Stimulated activated naive CD8-positive, alpha-beta T cell treated with anti-CD3 and anti-CD28 coated beads, Interleukin-15, Interleukin-2, amounts not matched to agents 100 U/mL and 50 U/mL, for 24 hours (primary cell): ENCODE results near the gene TBC1D22B.

Source experiments
- ATAC-seq: fragments of 150-1000 bp; cut with Tn5 transposase; one replicate; pipeline ENCODE4 v1.10.0; 2021
- DNase-seq: peaks from one replicate; pipeline ENCODE4 v3.0.0; 2021

The TBC1D22B gene

GRCh38 chr6:37257634-37258404 is at the start of gene TBC1D22B, which contains the start of gene TMEM217:
Gene TBC1D22B (plus strand): TSS chr6:37257772. CDS start chr6:37257918, 146 bp downstream.
Gene TMEM217 (minus strand): TSS chr6:37258144. CDS start chr6:37219030, 39,114 bp downstream.
- DNase-seq, result peak; percentile 96
- ATAC-seq, result peak; percentile 100

DNA sequence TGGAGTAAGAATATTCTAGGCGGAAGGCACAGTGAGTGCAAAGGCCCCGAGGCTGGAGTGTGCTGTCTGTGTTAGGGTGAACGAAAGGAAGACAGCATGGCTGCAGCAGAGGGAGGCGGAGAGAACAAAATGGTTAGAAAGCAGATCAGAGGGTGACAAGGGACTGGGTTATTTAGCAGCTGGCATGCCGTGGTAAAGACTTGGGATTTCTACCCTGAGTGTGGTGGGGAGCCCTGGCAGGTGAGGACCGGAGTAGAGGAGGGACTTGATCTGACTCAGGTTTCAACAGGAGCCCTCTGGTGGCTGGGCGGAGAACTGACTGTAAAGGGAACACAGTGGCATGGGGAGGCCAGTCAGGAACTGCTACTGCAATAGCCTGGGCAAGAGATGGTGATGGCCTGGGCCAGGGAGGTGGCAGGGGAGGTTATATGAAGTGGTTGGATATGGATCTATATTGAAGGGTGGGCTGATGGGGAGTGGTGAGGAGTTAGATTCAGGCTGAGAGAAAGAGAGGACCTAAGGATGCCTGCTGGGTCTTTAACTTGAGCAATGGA is 49.6 kb upstream of the TBC1D22B start:
- ATAC-seq, result peak; percentile 71
- DNase-seq, result peak; percentile 93

DNA sequence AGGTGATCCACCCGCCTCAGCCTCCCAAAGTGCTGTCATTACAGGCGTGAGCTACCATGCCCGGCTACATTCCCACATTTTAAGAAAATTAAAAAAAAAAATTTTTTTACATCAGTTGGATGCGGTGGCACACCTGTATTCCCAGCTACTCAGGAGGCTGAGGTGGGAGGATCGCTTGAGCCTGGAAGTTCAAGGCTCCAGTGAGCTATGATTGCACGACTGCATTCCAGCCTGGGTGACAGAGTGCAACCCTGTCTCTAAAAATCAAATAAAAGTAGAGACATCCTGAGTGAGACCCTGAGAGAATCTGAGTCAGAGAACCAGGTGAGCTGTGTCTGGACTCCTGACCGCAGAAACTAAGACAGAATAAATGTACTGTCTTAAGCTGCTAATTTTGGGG is 48.8 kb upstream of the TBC1D22B start:
- no peak for ATAC-seq

DNA sequence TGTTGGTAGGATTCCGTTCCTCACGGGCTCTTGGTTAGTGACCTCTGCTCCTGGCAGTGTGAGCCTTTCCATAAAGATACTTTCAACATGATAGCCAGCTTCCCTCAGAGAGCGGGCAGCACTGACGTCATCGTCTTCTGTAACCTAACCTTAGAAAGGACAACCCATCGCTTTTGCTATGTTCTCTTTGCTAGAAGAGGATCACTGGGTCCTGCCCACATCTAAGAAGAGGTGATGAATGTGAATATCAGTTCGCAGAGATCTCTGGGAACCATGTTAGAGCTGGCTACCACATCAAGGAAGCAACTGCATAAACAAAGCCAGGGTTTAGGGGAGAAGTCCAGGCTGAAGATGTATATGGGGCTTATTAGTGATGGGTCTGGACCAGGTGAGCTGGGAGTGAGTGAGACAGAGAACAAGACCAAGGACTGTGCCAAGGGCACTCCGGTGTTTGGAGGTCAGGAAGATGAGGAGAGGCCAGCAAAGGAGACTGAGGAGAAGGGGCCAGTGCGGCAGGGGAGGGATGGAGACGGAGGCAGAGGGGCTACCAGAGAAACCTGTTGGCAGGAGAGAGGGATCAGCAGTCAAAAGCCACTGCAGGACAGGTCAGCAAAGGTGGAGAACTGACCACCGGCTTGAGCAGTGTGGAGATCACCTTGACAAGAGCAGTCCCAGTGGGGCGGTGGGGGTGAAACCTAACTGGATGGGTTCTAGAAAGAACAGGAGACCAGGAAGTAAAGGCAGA is 47.9 kb upstream of the TBC1D22B start:
- DNase-seq (peak; percentile 49), ATAC-seq (peak; percentile 46)

More for the DNA sequence above, 48.8 kb upstream of the TBC1D22B start:
- no peak for DNase-seq

GRCh38 chr6:37210313-37210968 is 47.1 kb upstream of the TBC1D22B start:
- peak; percentile 42 for ATAC-seq
- DNase-seq, result peak; percentile 85

- DNase-seq (no peak), ATAC-seq (no peak)
Observed at GRCh38 chr6:37212268-37212667, 45.3 kb upstream of the TBC1D22B start.

DNA sequence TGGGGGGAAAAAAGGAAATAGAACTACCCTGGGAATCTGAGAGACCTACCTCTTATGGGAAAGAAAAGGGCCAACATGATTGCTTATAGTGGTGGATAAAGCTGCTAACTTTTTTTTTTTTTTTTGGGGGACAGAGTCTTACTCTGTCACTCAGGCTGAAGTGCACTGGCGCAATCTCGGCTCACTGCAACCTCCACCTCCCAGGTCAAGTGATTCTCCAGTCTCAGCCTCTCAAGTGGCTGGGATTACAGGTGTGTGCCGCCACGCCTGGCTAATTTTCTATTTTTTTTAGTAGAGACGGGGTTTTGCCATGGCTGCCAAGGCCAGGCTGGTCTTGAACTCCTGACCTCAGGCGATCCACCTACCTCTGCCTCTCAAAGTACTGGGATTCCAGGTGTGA is 39.5 kb upstream of the TBC1D22B start:
- ATAC-seq (no peak), DNase-seq (no peak)

DNA sequence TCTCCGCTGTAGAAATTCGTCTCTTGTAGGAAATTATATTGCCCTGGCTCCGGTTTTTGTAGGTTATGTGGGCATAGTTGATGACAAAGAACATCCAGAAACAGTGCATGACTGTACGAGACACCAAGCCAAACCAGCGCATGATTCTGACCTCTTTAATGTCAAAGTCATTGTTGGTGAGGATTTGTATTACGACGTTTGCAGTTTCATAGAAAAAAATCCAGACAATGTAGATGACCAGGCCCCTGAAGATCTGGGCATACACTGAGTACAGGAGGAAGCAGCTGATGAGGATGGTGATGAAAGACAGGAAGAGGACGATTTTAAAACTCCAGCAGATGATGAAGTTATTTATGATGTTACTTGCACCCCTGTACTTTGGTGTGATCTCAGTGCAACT is 39.1 kb upstream of the TBC1D22B start:
- ATAC-seq, result no peak

DNA sequence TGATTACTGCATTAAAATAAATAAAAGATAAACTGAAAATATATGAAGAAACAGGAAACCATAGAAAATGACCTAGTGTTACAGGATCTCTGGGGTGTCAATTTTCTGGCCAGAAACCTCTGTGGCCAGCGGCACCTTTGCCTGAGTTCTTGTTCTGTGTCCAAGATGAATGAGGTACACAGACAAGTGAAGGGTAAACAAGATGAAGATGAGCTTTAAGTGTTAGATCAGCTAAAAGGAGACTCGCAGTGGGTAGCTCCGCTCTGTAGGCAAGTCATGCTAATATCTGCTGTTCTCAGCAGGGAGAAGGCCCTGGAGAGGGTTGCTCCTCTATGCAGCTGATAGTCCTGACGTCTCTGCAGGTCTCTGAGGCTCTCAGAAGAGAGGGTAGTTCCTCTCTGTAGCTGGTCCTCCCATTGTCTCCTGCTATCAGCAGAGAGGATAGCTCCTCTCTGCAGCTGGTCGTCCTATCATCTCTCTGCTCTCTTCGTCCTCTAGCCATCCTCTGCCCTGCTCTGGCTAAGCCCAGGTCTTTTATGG is 35.9 kb upstream of the TBC1D22B start:
- ATAC-seq (no peak), DNase-seq (no peak)

More for the DNA sequence above, 39.1 kb upstream of the TBC1D22B start:
- no peak for DNase-seq

- DNase-seq (peak; percentile 78), ATAC-seq (peak; percentile 98)
Observed at GRCh38 chr6:37222125-37222967, 35.2 kb upstream of the TBC1D22B start.

DNA sequence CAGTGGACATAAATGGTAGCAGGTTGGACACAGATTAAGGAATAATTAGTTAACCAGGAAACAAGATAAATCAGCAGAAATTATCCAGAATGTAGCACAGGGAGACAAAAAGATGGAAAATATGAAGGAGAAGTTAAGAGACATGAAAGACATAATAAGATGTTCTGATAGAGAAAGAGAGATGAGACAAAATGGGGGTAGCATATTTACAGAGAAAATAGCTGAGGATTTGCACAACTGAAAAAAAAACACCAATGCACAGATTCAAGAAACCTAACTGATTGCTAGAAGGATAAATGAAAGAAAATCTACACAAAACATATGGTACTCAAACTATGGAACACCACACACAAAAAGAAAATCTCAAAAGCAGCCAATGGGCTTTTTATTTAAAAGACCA is 34.6 kb upstream of the TBC1D22B start:
- ATAC-seq, result no peak
- DNase-seq, result no peak

DNA sequence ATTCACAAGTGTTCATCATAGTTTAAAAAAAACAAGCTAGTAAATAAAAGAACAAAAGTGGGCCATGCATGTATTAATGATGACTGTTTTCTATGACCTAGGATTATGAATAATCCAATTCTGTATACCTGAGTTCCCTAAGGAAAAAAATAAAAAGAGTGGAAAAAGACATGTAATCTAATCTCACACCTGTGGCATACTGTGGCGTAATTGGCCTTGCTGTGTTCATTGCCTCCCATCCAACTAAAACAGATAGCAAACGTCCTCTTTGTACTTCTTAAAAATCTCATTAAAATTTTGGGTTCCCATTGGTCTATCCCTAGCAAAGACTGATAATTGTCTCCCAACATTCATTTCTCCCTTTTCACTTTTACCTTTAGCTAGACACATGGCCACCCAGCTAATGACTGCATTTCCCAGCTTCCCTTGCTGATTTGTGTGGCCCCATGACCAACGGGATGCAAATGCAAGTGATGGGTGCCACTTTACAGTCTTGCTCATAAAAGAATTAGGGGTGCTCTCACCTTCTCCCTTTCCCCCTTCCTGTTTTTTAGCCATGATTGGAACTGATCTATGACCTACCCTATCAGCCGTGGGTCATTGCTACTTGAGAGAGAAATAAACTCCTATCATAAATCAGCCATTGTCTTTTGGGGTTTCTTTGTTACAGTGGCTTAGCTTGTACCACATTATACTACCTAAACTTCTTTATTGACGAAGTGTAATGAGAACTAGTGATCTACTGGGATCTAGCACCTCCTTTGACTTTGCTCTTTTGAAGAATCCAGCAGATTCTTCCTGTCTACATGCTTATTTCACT is 32.0 kb upstream of the TBC1D22B start:
- ATAC-seq, result no peak
- no peak for DNase-seq

GRCh38 chr6:37230104-37230503 is 27.5 kb upstream of the TBC1D22B start:
- ATAC-seq (no peak), DNase-seq (no peak)

DNA sequence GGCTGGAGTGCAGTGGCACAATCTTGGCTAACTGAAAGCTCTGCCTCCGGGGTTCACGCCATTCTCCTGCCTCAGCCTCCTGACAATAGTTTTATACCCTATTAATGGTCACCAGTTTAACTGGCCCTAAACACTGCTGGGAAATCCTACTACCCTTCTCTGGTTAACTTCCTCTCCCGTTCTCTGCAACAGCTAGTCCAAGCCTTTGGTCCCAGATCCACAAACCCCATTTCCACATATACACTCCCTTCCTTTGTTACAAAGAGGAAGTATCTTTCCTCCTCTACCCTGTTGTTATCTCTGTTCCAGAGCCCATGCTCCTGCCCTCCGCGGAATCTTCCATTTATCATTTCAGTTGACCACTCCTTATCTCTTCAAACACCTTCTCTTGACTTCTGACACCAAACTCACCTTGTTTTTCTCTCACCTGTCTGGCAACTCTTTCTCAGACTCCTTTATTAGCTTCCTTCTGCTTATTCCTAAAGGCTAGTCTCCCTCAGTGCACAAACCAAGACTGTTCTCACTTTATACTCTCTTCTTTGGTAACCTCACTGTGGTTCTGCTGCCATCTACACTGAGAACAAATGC is 25.0 kb upstream of the TBC1D22B start:
- ATAC-seq (no peak), DNase-seq (no peak)

DNA sequence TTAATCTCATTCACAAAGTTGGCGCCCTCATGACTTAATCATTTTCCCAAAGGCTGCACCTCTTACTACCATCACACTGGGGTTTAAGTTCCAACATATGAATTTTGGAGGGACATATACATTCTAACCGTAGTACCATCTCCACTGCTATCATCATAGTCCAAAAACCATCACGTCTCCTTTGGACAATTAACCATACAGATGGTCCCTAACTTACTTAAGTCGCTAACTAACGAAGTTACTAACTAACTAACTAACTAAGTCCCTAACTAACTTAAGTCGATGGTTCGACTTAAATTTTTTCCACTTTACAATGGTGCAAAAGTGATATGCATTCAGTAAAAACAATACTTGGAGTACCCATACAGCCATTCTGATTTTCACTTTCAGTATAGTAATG is 24.0 kb upstream of the TBC1D22B start:
- no peak for DNase-seq
- ATAC-seq, result no peak

GRCh38 chr6:37236921-37237320 is 20.7 kb upstream of the TBC1D22B start:
- ATAC-seq (no peak), DNase-seq (no peak)

GRCh38 chr6:37237789-37238188 is 19.8 kb upstream of the TBC1D22B start:
- ATAC-seq (no peak), DNase-seq (no peak)

DNA sequence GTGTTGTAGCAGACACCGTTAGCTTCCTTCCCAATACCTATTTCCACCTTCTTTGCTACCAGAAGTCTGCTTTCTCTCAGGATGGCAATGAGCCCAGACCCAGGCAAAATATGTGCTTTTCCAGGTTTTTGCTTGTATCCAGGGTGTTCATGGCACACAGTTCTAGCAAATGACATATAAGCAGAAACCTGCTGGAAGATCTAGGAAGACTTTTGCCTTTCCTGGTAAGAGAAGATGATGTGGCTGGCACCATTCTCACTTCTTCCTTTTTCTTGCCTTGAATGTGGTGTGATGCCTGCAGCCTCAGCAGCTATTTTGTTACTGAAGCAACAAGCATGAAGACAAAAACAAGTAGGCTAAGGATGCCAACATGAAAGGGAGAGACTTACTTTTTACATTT is 19.2 kb upstream of the TBC1D22B start:
- DNase-seq (no peak), ATAC-seq (no peak)

GRCh38 chr6:37239526-37239925 is 18.0 kb upstream of the TBC1D22B start:
- ATAC-seq (no peak), DNase-seq (no peak)
